HG02870 (cell line): ENCODE results near the gene TRIM33.

Experiments
- ATAC-seq: cut with Tn5 transposase; IDR thresholded peaks from one replicate; pipeline ENCODE4 v1.9.1; 2021; ENCODE audit warnings: mild to moderate bottlenecking, moderate library complexity; ENCODE audit not compliant: unreplicated experiment

TRIM33 gene

GRCh38 chr1:114359791-114360190 lies 151.2 kb downstream of the TRIM33 start:
- ATAC-seq: no peak

DNA sequence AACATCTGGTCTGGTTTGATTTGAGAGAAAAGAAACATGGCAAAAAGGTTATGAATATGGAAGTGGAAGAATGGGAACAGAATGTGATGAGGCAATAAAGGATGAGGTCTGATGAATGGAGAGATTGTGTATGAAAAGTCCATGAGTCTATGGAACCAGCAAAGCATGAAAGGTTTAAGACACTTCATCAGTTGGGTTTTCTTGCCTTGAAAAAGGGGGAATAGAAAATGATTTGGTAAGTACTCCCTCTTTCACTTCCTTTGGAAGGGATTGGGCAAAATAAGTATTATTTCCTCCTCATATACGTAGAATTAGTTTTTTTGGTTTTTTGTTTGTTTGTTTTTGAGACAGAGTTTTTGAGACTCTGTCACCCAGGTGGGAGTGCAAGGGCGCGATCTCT lies 155.8 kb downstream of the TRIM33 start:
- ATAC-seq: no peak

GRCh38 chr1:114353262-114353661 lies 157.7 kb downstream of the TRIM33 start:
- peak; percentile 50 for ATAC-seq

- ATAC-seq: no peak
Measured at GRCh38 chr1:114352797-114353196, 158.2 kb downstream of the TRIM33 start.

DNA sequence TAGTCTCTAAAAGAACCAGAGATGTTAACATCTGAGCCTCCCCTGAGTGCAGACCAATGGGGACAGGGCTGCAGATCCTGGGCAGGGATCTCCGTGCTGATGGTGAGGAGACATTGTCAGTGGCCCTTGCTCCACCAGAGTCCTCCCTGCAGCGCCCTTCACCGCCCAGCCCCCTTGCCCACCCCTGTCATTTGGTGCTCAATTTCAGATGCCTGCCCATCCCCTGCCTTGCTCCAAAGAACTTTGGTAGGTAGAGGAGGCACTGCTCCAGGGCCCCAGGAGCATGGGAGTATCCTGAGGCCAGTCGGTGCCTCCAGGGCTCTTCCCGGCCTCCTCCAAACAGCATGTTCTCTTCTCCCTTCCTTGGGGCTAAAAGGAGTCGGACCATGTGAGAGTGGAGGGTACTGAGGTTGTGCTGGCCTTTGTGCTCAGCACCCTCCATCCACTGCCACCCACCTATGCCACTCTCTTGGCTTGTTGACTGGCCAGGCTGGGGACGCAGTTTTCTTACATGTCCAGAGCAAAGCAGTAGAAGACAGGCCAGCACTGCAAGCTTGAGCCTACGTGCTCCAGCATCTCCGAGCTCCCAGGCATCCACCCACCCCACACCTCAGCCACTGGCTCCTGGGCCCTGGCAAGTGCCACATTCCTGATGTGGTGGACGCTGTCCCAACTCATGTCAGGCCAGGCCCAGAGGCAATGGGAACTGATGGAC lies 160.1 kb downstream of the TRIM33 start:
- ATAC-seq: no peak

DNA sequence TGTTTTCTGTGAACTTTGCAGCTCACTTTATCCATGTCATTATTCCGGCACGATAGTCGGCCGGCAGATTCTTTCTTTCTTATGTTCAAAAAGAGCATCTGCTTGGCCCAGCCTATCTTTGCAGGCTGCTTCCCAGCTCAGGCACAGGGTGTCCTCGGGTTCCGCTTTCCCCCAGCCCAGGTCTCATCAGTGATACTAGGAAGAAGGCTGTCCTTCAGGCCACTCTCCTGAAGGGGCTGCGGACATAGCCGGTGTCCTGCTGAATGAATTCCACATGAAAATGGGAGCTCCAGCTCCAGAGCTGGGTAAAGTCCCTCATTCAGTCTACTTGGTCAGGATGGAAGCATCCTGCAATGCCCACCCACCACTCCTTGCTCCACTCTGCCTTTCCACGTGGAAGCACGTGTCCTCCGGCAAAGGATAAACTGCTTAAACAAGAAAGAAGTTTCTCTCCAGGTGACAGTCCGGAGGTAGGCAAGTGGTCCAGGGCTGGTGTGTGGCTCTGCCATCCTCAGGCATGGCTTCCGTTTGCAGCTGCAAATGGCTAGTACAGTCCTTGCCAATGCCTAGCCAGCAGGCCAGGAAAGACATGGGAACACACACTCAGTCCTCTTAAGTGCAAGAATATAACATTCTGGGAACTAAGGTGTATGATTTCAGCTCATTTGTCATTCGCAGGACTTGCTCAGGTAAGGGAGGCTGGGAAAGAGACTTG lies 161.0 kb downstream of the TRIM33 start:
- no peak for ATAC-seq

- no peak for ATAC-seq
Measured at GRCh38 chr1:114347431-114348209, 163.4 kb downstream of the TRIM33 start.

DNA sequence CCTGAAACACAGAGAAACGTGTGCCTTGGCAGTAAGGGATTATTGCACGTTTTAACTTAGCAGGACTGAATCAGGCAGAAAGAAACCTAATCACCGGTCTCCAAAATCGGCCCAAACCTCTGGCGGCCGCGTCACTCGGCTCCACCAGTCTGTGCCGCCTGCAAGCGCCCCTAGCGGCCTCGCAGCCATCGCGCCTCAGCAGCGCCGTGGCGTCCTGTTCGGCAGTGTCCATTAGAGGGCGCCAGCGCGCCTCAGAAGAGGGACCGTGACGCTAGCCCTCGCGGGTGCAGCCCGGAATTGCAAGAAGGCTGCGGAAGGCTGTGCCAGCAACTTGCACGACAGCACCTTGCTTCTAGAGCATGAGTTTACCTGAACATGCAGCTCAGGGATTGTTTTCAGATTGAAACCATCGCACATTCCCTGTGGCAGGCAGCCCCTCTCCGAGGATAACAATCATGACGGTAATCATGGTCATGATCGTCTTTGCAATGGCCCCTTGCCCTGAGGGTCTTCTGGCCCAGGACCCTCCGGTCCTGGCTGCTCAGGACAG lies 164.4 kb downstream of the TRIM33 start:
- peak; percentile 97 for ATAC-seq

DNA sequence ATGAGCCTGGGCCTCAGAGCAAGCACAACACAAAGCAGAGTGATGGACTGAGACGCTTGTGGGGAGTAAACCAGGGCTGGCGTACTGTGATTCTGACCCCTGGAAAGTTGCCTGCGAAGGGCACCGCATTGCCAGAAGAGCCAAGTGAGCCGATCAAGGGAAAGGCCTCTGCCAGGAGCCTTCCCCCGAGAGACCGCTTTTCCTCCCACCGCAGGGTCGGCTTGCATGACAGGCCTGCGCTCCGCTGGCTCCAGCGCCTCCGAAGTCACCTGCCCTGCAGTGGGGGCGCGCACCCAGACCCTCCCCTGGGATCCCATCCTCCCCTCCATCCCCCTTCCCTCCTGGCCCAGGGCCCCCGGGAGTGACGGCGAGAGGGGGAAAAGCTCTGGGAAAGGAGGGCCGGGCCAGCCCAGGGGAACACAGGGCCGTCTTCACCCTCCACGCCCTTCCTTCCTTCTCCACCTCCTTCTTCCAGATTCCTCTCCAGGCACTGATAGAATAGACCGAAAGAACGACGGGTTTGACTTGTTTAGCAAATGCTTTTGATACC lies 165.0 kb downstream of the TRIM33 start:
- peak; percentile 32 for ATAC-seq

GRCh38 chr1:114344656-114345055 lies 166.3 kb downstream of the TRIM33 start:
- ATAC-seq: no peak
